ENCODE measurements around the gene FBXL2. TPM values are rescaled to one million over a fixed set of nuclear protein-coding genes. Genes with fewer than 3 reads are reported as not detected.
"Not testable (repeated sequence)": the region's sequence is repeated elsewhere in the genome, so short reads cannot be mapped to it uniquely, and the experiment has no call there.

The FBXL2 gene
- total and polyA plus RNA-seq, 7 experiments from 2014 or later = 0.09 to 0.10 TPM; not detected in 5

DNA sequence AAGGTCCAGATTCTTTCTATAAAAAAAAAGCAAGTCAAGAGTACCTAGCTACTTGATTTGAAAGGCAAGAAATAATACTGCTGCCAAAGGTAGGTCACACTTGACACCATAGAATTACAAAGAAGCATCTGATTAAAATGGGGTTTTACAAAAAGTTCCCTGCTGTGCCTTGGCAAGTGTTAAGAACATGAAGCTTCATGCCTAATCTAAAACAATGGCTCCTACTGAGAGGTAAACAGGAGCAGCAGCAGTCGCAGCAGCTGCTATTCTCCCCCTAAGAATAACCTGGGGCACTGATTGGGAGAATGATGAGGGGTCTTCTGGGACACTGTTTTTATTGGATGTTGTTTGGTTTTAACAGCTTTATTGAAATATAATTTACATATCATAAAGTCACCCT is 148.8 kb downstream of the FBXL2 start:
- H3K36me3 Mint-ChIP-seq = peaks cover 5 to 34% (median 21%) of the 10 kb centered on the region in 5 donors
- H3K36me3 ChIP-seq (ENCODE audit: control insufficient read depth in 2 of 3, insufficient read depth in 3 of 3, low read length in 3 of 3) = peaks cover 0 to 26% (median 8%) of the 10 kb centered on the region in 3 experiments
- peaks cover 40 to 53% (median 46%) of the 10 kb centered on the region in 7 donors for H3K4me1 Mint-ChIP-seq
- no peaks in the 10 kb centered on the region for H3K9me3 ChIP-seq (ENCODE audit: control insufficient read depth in 2 of 3, low read length in 3 of 3)
- H3K4me3 Mint-ChIP-seq = no peak overlapping the region
- no peak overlapping the region for H3K4me3 ChIP-seq (ENCODE audit: low read length)
- no peaks in the 10 kb centered on the region for H3K9me3 Mint-ChIP-seq
- DNase-seq = no peak
- CTCF ChIA-PET = no interaction called here
- no peak for ATAC-seq
- no peaks in the 10 kb centered on the region for H3K27me3 ChIP-seq (ENCODE audit: control insufficient read depth in 2 of 2, insufficient read depth in 2 of 2, low read length in 2 of 2)
- H3K4me1 ChIP-seq (ENCODE audit: control insufficient read depth in 2 of 2, insufficient read depth in 2 of 2, low read length in 2 of 2) = peaks cover 4 to 10% of the 10 kb centered on the region in 2 donors
- peak overlapping the region in 2 of 9 donors; percentile 3 to 71 for H3K27ac Mint-ChIP-seq
- POLR2A ChIA-PET = interaction anchor here (0.6 kb wide), 1 partner anchor 31 kb away, joined by 3 read pairs; no protein-coding TSS in a partner anchor
- H3K27ac ChIP-seq (ENCODE audit: low read depth, low read length) = no peak overlapping the region
- intact Hi-C loops (cut with micrococcal nuclease) = no loop called here
- no peaks in the 10 kb centered on the region for H3K27me3 Mint-ChIP-seq

DNA sequence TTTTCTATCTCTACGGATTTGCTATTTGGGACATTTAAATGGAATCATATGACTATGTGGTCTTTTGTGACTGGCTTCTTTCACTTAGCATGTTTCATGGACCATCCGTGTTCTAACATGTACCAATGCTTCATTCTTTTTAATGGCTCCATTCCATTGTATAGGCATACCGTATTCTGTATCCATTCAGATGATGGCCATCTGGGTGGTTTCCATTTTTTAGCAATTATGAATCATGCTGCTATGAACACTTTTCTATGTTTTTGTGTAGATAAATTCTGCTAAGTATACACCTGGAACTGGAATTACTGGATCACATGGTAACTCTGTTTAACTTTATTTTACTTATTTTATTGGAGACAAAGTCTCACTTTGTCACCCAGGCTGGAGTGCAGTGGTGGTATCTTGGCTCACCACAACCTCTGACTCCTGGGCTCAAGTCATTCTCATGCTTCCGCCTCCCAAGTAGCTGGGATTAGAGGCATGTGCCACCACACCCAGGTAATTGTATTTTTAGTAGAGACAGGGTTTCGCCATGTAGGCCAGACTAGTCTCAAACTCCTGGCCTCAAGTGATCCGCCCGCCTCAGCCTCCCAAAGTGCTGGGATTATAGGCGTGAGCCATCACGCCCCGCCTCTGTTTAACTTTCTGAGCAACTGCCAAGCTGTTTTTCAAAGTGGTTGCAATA is 149.5 kb downstream of the FBXL2 start:
- H3K4me3 Mint-ChIP-seq = no peak overlapping the region
- DNase-seq (no peak), ATAC-seq (no peak)
- intact Hi-C loops (cut with micrococcal nuclease) = no loop called here
- H3K9me3 Mint-ChIP-seq = no peaks in the 10 kb centered on the region
- POLR2A ChIA-PET = interaction anchor here (1.1 kb wide), 1 partner anchor 14 kb away, joined by 3 read pairs; no protein-coding TSS in a partner anchor
- Histone ChIP-seq H3K4me1 (ENCODE audit: control insufficient read depth in 2 of 2, insufficient read depth in 2 of 2, low read length in 2 of 2) (peaks cover 7 to 10% of the 10 kb centered on the region in 2 donors), H3K9me3 (ENCODE audit: control insufficient read depth in 2 of 3, low read length in 3 of 3) (no peaks in the 10 kb centered on the region), H3K27ac (ENCODE audit: low read depth, low read length) (no peak overlapping the region), H3K36me3 (ENCODE audit: control insufficient read depth in 2 of 3, insufficient read depth in 3 of 3, low read length in 3 of 3) (peaks cover 0 to 22% (median 8%) of the 10 kb centered on the region in 3 experiments), H3K4me3 (ENCODE audit: low read length) (no peak overlapping the region), H3K27me3 (ENCODE audit: control insufficient read depth in 2 of 2, insufficient read depth in 2 of 2, low read length in 2 of 2) (no peaks in the 10 kb centered on the region)
- peak overlapping the region in 4 of 9 donors; percentile 3 to 71 (median 38) for H3K27ac Mint-ChIP-seq
- peaks cover 45 to 60% (median 53%) of the 10 kb centered on the region in 7 donors for H3K4me1 Mint-ChIP-seq
- CTCF ChIA-PET = no interaction called here
- peaks cover 5 to 32% (median 16%) of the 10 kb centered on the region in 5 donors for H3K36me3 Mint-ChIP-seq
- no peaks in the 10 kb centered on the region for H3K27me3 Mint-ChIP-seq

DNA sequence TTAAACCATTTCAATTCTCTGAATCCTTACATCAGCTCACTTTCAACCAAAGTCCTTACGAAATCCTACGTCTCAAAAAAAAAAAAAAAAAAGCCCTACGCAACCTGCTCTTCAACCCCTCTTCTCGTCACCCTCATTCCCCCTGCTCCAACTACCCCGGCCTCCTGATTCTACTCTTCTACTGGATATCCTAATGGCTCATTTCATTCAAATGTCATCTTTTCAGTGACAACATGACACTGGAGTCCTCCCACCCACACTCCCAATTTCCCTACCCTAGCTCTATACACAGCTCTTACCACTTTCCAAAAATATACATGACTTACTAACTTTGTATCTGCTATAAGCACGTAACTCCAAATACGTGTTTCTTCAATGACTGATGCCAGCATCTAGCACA is 151.5 kb downstream of the FBXL2 start:
- ATAC-seq (no peak), DNase-seq (no peak)
- H3K4me3 ChIP-seq (ENCODE audit: low read length) = no peak overlapping the region
- CTCF ChIA-PET = interaction anchor here (0.6 kb wide), 1 partner anchor 10 kb away, joined by 3 read pairs; no protein-coding TSS in a partner anchor
- no peaks in the 10 kb centered on the region for H3K9me3 Mint-ChIP-seq
- peak overlapping the region in 2 of 10 donors; percentile 3 to 26 for H3K4me3 Mint-ChIP-seq
- H3K27me3 Mint-ChIP-seq = no peaks in the 10 kb centered on the region
- H3K4me1 ChIP-seq (ENCODE audit: control insufficient read depth in 2 of 2, insufficient read depth in 2 of 2, low read length in 2 of 2) = peaks cover 7 to 10% of the 10 kb centered on the region in 2 donors
- H3K27ac Mint-ChIP-seq = peak overlapping the region in 6 of 9 donors; percentile 0 to 59 (median 5)
- H3K9me3 ChIP-seq (ENCODE audit: control insufficient read depth in 2 of 3, low read length in 3 of 3) = no peaks in the 10 kb centered on the region
- peaks cover 0 to 24% (median 11%) of the 10 kb centered on the region in 5 donors for H3K36me3 Mint-ChIP-seq
- H3K36me3 ChIP-seq (ENCODE audit: control insufficient read depth in 2 of 3, insufficient read depth in 3 of 3, low read length in 3 of 3) = peaks cover 0 to 14% (median under 1%) of the 10 kb centered on the region in 3 experiments
- H3K27ac ChIP-seq (ENCODE audit: low read depth, low read length) = no peak overlapping the region
- POLR2A ChIA-PET = interaction anchor here (3.0 kb wide), 1 partner anchor 11 kb away, joined by 17 read pairs; the partner anchor contains the start of gene UBP1
- no peaks in the 10 kb centered on the region for H3K27me3 ChIP-seq (ENCODE audit: control insufficient read depth in 2 of 2, insufficient read depth in 2 of 2, low read length in 2 of 2)
- intact Hi-C loops (cut with micrococcal nuclease) = no loop called here
- H3K4me1 Mint-ChIP-seq = peaks cover 56 to 74% (median 70%) of the 10 kb centered on the region in 7 donors

DNA sequence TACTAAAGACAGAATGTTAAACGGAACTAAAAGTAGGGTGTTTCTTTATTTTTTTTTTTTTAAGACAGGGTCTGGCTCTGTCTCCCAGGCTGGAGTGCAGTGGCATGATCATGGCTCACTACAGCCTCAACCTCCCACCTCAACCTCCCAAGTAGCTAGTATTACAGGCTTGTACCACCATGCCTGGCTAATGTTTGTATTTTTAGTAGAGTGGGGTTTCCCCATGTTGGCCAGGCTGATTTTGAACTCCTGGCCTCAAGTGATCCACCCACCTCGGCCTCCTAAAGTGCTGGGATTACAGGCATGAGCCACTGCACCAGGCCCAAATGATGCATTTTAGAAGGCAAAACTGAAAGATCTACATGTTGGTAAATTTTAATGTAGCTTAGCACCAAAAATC is 152.1 kb downstream of the FBXL2 start:
- H3K4me3 ChIP-seq (ENCODE audit: low read length); H3K9me3 Mint-ChIP-seq; DNase-seq; ATAC-seq; CTCF ChIA-PET; H3K27ac ChIP-seq (ENCODE audit: low read depth, low read length); H3K27me3 ChIP-seq (ENCODE audit: control insufficient read depth in 2 of 2, insufficient read depth in 2 of 2, low read length in 2 of 2); H3K36me3 ChIP-seq (ENCODE audit: control insufficient read depth in 2 of 3, insufficient read depth in 3 of 3, low read length in 3 of 3); H3K27me3 Mint-ChIP-seq; H3K9me3 ChIP-seq (ENCODE audit: control insufficient read depth in 2 of 3, low read length in 3 of 3); intact Hi-C loops (cut with micrococcal nuclease): not testable (repeated sequence)
- H3K4me3 Mint-ChIP-seq = peak overlapping the region in 3 of 10 donors; percentile 37 to 64 (median 52)
- peaks cover 0 to 20% (median 7%) of the 10 kb centered on the region in 5 donors for H3K36me3 Mint-ChIP-seq
- POLR2A ChIA-PET = interaction anchor here (3.0 kb wide), 1 partner anchor 10 kb away, joined by 17 read pairs; the partner anchor contains the start of gene UBP1
- H3K27ac Mint-ChIP-seq = peak overlapping the region in 8 of 9 donors; percentile 0 to 59 (median 23)
- H3K4me1 ChIP-seq (ENCODE audit: control insufficient read depth in 2 of 2, insufficient read depth in 2 of 2, low read length in 2 of 2) = peaks cover 7 to 10% of the 10 kb centered on the region in 2 donors
- H3K4me1 Mint-ChIP-seq = peaks cover 58 to 80% (median 76%) of the 10 kb centered on the region in 7 donors

DNA sequence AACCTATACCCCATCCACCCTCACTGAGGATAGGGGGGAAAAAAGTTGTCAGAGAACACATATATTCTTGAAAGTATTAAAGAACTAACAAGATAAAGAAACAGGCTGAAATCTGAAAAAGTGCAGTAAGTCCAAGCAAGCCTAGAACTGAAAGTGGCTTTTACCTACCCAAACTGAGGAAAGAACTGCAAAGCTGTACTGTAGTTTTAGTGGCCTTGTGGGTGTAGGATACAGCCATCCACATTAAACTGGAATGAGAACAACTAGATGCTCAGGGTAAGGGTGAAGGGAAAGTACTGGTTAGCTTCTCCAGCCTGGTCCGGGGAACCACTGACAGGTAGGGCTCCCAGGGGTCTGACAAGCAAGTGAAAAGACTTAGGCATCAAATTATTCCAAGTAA is 152.8 kb downstream of the FBXL2 start:
- no peak for DNase-seq
- peaks cover 0 to 2% (median 0%) of the 10 kb centered on the region in 3 experiments for H3K36me3 ChIP-seq (ENCODE audit: control insufficient read depth in 2 of 3, insufficient read depth in 3 of 3, low read length in 3 of 3)
- Mint-ChIP-seq H3K4me3 (peak overlapping the region in 6 of 10 donors; percentile 12 to 64 (median 38)), H3K9me3 (no peaks in the 10 kb centered on the region), H3K36me3 (peaks cover 0 to 13% (median 5%) of the 10 kb centered on the region in 5 donors), H3K4me1 (peaks cover 58 to 81% (median 77%) of the 10 kb centered on the region in 7 donors), H3K27ac (peak overlapping the region in 8 of 9 donors; percentile 1 to 86 (median 64)), H3K27me3 (no peaks in the 10 kb centered on the region)
- ATAC-seq = no peak
- intact Hi-C loops (cut with micrococcal nuclease) = loop anchor here in 1 of 2 donors (10.0 kb wide), 1 partner anchor 855 kb away; the partner anchor contains the start of gene DYNC1LI1
- no peak overlapping the region for H3K27ac ChIP-seq (ENCODE audit: low read depth, low read length)
- CTCF ChIA-PET = interaction anchor here (0.6 kb wide), 1 partner anchor 356 kb away, joined by 3 read pairs; no protein-coding TSS in a partner anchor
- no peaks in the 10 kb centered on the region for H3K27me3 ChIP-seq (ENCODE audit: control insufficient read depth in 2 of 2, insufficient read depth in 2 of 2, low read length in 2 of 2)
- H3K4me3 ChIP-seq (ENCODE audit: low read length) = no peak overlapping the region
- no peaks in the 10 kb centered on the region for H3K9me3 ChIP-seq (ENCODE audit: control insufficient read depth in 2 of 3, low read length in 3 of 3)
- POLR2A ChIA-PET = interaction anchor here (3.0 kb wide), 1 partner anchor 9 kb away, joined by 17 read pairs; the partner anchor contains the start of gene UBP1
- peaks cover 7 to 10% of the 10 kb centered on the region in 2 donors for H3K4me1 ChIP-seq (ENCODE audit: control insufficient read depth in 2 of 2, insufficient read depth in 2 of 2, low read length in 2 of 2)

DNA sequence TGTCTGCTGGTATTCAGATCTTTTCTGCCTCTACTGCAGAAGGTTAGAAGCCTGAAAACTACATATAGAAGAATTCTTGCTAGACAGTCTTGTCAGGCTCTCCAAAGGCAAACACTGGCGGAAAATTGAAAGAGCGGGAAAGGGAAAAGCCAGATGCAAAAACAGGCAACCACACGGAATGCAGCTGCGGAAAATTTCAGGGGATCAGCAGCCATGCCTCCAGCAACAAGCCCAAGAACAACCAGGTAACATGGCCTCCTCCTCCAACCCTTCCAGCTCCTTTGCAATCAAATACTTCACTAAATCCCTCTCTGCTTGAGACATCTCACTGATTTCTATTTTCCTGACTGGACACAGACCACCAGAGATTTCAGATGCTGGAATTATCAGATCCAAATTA is 153.3 kb downstream of the FBXL2 start:
- Histone ChIP-seq H3K27me3 (ENCODE audit: control insufficient read depth in 2 of 2, insufficient read depth in 2 of 2, low read length in 2 of 2) (no peaks in the 10 kb centered on the region), H3K4me3 (ENCODE audit: low read length) (no peak overlapping the region), H3K27ac (ENCODE audit: low read depth, low read length) (no peak overlapping the region), H3K9me3 (ENCODE audit: control insufficient read depth in 2 of 3, low read length in 3 of 3) (no peaks in the 10 kb centered on the region), H3K36me3 (ENCODE audit: control insufficient read depth in 2 of 3, insufficient read depth in 3 of 3, low read length in 3 of 3) (no peaks in the 10 kb centered on the region), H3K4me1 (ENCODE audit: control insufficient read depth in 2 of 2, insufficient read depth in 2 of 2, low read length in 2 of 2) (peaks cover 12 to 14% of the 10 kb centered on the region in 2 donors)
- Mint-ChIP-seq H3K27ac (peak overlapping the region in 7 of 9 donors; percentile 1 to 86 (median 56)), H3K9me3 (no peaks in the 10 kb centered on the region), H3K27me3 (no peaks in the 10 kb centered on the region), H3K4me1 (peaks cover 60 to 83% (median 77%) of the 10 kb centered on the region in 7 donors), H3K4me3 (peak overlapping the region in 7 of 10 donors; percentile 8 to 64 (median 40)), H3K36me3 (peaks cover 0 to 9% (median 3%) of the 10 kb centered on the region in 5 donors)
- DNase-seq (no peak), ATAC-seq (no peak)
- ChIA-PET POLR2A (interaction anchor here (3.0 kb wide), 1 partner anchor 9 kb away, joined by 17 read pairs; the partner anchor contains the start of gene UBP1), CTCF (interaction anchor here (0.6 kb wide), 1 partner anchor 356 kb away, joined by 3 read pairs; no protein-coding TSS in a partner anchor)
- intact Hi-C loops (cut with micrococcal nuclease) = loop anchor here in 1 of 2 donors (10.0 kb wide), 1 partner anchor 856 kb away; the partner anchor contains the start of gene DYNC1LI1
